GM19193 (cell line): ENCODE data around the gene SMPX.

Experiments used
- POLR2A ChIP-seq: IDR thresholded peaks from 4 replicates; pipeline ENCODE4 v1.6.1; 2011; ENCODE audit not compliant: insufficient read depth, insufficient read length; ENCODE audit errors: extremely low read depth

Gene SMPX

DNA sequence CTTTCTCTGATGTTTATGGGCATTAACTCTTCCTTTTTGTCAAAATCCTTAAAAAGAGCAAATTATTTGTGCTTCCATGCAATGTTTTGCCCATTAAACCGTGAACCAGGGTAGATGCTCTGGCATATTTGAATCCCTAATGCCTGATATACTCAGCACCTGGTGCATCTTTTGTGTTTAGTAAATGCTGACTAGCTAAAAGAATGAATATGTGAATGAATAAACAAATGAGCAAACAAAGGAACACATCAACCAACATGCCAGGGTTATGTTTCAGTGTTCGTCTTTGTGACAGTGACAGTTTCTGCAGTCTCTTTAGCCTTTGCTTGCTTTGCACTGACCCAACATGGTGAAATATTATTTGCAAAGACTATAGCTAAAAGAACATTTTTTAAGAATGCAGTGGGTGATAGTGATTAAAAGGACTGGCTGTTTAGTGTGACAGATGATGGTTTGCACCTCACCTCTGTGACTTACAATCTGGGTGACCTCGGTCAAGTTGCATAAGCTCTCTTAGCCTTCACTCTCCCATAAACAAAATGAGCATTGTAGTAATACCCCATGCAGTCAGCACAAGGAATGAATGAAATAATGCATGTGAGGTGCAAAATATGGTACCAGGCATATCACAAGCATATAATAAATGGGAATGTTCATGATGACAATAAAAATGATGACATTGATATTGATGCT is 29.5 kb downstream of the SMPX start:
- no peak for TF ChIP-seq POLR2A

DNA sequence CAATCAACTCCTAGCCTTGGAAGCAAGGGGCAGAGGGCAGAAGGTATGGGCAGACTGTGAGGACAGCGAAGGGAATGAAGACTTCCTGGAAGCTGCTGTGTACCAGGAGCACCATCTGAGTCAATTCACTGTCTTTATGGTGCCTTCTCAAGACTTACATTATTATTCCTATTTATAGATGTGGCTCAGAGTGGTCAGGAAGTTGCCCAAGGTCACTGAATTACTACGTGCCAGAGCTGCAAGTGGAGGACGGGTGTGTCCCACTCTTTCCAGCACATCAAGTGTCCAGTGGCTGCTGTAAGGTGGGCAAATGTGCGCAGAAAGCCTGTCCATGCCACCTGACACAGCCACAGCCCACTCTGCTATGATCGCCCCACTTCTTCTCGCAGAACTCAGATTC is 32.0 kb downstream of the SMPX start:
- no peak for TF ChIP-seq POLR2A

DNA sequence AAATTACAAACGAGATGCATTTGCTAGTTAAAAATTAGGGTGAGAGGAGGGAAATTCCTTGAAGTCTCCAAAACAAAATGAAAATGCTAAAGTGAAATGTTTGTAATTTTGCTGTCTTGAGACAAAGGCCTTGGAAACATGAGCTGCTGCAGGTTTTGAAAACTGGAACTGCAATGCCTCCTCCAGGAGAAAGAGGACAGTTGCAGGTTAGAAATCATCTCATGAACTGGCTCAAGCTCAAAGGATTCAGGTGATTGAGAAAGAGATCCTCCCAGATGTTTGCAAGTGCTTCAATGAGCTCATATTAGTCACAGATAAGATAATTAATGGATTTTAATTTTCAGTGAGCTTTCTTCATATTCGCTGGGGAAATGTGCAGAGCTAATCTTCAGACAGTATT is 32.4 kb downstream of the SMPX start:
- TF ChIP-seq POLR2A, result no peak

DNA sequence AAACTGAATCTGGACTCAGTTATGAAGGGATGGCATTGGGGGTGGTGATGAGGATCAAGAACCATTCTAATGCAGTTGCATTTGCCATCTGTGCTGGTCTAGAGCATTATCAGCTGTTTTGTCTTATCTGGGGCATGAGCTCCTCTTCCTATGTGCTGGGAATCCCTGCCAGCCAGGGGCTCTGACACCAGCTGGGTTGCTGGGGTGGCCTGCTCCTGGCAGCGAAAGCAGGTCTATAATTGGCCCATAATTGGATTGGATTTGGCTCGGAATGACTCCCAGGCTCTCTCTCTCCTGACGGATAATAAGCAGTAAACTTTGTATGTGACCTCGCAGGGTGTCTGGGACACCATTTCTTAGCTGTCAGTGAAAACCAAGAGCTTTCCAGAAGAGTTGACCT is 34.1 kb downstream of the SMPX start:
- no peak for TF ChIP-seq POLR2A

DNA sequence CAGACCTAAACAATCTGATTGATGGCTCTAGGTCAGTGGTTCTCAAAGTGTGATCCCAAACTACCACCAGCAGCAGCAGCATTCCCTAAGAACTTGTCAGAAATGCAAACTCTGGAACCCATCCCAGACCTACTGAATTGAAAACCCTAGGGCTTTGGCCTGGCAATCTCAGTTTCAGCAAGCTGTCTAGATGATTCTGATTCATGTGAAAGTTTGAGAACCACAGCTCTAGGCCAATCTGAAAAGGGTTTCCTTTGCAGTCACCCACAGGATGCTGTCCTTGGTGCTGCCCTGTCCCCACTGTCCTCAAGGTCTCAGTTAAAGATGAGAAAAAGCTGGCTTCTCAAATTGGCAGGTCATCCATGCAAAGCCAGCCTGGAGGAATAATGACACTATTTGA is 34.8 kb downstream of the SMPX start:
- TF ChIP-seq POLR2A, result no peak

DNA sequence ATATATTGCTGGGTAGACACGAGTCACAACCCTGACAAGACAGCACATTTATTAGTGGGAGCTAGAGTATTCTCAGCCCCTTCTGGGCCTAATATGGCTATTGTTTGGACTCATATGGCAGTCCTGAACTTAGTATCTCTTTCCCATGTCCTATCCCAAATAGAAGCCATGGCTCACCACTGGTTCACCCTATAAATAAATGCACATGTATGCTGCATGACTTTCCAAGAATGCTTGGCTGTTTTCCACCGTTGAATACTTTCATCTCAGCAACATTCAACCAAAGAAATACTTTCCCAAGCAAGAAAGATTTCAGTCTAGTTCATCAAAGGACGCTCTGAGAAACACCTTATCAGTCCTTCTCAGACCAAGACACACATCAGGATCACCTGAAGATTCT is 36.7 kb downstream of the SMPX start:
- TF ChIP-seq POLR2A, result no peak

DNA sequence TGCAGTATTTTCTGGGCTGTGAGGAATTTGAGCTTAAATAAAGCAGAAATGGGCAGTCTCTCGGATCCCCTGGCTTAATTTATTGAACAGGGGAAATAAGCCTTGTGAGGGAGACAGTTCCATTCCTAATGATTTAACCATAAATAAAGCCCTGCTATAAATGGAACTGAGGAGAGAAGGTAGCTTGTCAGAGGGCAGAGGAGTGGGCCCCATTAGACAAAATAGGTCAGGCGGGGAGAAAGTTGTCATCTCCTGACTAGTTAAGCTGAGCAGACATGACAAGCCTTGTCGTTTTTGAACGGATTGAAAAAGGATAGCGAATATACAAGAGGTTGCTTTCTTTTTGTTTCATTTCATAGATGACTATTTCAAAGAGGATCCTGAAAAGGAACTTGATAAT is 39.3 kb downstream of the SMPX start:
- no peak for TF ChIP-seq POLR2A

DNA sequence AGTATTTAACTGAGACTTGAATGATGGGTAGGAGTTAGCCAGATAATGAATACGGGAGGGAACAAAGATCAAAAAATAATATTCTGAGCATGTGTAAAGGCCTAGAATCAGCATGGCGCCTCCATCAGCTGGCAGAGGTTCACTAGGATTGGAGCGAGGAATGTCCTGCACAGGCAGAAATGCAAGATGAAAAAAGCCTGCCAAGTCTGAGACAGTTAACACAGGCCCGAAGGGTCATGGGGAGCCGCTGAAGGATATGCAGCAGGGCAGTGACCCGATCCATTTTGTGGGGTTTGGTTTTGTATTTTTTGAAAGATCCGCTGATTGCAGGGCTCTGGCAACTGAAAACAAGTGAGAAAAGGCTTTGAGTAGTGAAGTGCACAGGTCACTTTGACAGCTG is 40.1 kb downstream of the SMPX start:
- TF ChIP-seq POLR2A, result no peak

DNA sequence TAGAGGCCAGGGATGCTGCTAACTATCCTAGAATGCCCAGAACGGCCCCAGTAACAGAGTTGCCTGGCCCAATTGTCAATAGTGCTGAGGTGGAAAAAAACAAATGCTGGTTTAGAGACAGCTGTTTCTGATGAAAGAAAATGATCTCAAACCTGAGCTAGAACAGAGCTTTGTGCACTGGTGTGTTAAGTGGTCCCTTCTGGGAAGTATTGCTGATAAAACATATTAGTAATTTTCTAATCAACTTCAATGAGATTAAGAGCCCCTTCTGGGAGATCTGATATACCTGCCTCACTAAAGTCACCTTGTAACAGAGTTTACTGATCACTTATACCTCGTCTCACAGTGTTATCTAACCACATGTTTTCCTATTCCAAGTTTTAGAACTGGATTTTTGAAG is 42.1 kb downstream of the SMPX start:
- no peak for TF ChIP-seq POLR2A

DNA sequence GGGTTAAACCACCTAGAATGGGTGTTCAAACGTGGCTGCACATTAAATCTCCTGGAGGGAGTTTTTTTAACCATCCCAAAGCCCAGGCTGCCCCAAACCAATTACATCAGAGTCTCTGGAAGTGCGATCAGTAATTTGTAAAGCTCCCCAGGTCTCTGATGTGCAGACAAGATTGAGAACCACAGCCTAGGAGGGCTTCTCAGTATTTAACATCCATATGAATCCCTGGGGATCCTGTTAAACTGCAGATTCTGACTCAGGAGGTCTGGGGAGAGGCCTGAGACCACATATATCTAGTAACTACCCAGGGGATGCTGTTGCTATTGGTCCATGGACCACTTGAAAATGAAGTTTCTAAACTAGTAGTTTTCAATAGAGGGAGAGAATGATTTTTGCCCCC is 42.6 kb downstream of the SMPX start:
- no peak for TF ChIP-seq POLR2A

DNA sequence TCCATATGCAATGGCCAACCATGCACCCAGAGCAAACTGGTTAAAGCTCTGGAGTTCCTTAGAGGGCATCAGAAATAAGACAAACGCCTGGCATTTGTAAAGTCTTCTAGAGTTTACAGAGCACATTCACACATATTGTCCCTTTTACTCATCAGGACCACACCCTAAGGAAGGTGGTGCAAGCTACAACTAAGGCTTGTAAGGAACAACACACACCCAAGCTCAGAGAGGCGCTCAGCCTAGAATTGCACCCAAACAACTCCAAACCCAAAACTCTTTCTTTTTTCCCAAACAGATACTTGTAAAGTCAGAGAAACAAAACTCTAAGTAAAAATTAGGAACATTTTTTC is 46.1 kb downstream of the SMPX start:
- TF ChIP-seq POLR2A, result no peak

DNA sequence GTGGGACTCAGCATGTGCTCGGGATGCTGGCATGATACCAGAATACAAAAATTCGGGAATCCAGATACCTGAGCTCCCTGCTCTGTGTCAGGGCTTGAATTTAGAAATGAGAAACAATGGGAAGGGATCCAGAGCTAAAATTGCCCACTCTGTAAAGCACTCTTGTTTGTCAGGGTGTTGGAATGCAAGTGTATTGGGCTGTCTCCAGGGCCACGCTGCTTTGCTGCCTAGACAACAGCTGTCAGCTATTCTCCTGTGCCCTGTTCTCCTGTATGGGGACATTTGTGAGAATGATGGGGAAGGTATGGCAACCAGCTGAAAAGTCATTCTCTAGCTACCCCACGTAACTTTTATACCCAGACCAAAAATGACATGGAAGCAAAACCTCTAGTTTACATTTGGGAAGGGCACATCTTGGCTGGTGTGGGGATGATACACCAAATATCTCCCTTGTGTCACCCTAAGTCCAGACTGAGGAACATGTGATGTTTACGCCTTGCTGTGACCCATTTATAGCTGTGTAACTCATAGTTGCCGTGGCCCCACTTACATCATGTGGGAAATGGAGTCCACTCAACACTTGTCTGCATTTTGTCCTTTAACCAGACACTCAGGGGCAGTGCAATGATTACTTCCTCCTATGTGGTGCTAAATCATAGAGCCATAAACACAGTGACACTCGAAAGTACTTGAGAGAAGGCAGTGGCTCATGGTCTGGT is 46.6 kb downstream of the SMPX start:
- TF ChIP-seq POLR2A, result no peak

DNA sequence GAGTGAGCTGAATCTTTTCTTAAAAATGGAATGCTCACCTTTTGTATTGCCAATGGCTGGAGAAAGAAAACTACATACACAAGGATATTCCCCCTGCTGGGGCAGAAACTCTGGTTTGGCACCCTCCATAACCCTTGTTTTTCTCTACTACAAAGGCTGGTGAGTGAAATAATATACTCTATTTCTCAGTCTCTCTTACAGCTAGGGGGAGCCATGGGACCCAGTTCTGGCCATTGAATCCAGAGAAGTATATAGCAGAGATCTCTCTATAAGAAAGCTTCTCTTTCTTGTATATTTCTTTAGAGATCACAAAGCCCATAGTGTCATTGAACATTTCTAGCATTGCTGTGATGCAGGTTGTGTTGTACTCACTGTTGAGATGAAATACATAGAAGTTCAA is 49.8 kb downstream of the SMPX start:
- TF ChIP-seq POLR2A, result no peak

DNA sequence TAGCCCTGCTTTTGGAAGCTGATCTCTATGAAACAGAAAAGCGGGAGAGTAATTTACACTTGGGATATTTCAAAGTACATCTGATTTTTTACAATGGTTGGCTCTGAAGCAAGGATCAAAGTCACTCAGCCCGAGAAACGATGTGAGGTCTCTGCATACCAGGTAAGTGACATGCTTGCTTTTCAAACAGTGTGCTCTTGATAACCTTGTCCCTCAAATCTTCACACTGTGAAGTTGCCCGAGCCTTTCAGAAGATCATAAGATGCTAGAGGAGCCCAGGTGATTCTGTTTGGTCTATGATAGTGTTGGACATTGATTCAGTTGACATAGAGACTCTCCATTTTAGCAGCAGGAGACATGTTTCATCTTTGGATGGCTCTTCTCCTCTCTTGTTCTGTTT is 52.7 kb downstream of the SMPX start:
- no peak for TF ChIP-seq POLR2A

DNA sequence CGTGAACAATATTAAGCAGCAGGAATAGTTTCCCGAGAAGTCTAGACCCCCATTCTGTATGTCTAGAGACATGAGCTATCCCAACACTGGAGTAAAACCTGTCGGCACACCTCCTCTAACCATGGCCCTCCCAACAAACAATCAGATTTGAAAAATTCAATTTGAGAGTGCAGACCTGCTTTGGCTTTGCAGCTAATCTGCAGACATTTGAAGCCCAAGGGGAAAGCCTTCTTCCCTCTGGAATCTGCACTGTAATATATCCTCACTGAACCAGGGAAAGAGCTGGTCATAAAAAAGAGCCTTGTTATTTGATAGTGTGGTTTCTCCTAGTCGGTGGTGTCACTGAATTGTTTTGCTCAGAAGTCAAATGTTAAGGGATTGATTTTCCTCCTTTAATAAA is 55.2 kb downstream of the SMPX start:
- TF ChIP-seq POLR2A, result no peak

DNA sequence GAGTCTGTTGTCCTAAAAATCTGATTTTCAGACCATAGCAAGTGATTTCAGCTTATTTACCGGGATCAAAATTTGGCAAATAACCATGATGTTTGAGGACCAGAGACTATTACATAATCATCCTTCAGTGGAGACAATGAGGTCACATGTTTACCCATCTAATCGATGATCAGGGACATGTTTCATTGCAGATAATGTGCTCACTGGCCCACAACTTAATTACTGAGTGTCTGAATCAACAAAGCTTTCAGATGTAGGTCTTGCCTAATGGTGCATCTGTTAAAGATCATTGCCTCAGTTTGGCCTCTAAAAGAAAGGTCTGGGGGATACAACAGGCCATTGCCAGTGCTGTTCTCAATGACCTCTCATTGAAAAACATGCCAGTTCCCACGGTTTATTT is 56.9 kb downstream of the SMPX start:
- no peak for TF ChIP-seq POLR2A

DNA sequence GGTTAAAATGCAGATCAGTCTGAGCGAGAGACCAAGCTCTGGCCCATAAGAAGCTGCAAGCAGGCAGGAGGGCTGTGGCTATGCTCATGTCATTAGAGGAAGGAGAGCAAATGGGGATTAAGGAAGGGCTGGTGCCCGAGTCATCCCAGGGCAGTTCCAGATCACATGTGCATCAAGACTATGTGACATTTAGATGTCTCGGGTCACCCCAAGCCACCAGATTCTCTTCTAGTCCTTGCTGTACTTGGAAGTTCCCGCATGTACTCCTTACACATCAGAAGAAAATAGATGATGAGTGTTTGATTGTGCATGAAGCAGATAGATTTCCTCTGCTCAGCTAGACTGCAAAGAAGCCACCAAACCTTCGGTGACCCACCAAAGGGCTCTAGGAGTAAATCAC is 57.6 kb downstream of the SMPX start:
- TF ChIP-seq POLR2A, result no peak
